GM10266 (cell line): ENCODE data around the gene CCAR1.

Experiments
- DNase-seq: peaks from one replicate; pipeline ENCODE4 v3.0.0; 2012; ENCODE audit errors: extremely low spot score
- CTCF ChIP-seq: IDR thresholded peaks from 2 replicates; pipeline ENCODE4 v1.5.1; 2012; ENCODE audit warnings: mild to moderate bottlenecking, low read depth; ENCODE audit not compliant: control insufficient read depth, insufficient read depth; ENCODE audit errors: missing control alignments

Gene CCAR1

DNA sequence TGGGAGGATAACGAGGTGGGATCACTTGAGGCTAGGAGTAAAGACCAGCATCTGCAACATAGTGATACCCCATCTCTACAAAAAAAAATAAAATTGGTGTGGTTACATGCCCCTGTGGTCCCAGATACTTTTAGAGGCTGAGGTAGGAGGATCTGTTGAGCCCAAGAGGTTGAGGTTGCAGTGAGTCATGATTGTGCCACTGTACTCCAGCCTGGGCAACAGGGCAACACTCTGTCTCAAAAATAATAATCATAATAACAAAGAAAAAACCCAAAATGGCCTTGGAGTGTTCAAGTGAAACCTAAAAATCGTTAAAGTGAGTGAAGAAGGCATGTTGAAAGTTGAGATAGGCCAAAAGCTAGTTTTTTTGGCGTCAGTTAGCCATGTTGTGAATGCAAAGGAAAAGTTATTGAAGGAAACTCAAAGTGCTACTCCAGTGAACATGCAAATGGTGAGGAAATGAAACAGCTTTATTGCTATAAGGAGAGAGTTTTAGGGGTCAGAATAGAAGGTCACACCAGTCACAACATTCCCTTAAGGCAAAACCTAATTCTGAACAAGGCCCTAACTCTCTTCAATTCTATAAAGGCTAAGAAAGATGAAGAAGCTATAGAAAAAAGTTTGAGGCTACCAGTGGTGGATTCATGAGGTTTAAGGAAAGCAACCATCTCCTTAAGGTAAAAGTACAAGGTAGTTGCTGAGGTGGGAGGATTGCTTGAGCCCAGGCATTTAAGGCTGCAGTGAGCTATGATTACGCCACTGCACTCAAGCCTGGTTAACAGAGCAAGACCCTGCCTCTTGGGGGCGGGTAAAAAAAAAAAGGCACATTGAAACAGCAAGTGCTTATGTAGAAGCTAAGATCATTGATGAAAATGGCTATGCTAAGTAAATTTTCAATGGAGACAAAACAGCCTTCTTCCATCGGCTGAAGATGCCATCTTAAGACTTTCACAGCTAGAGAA, 60.9 kb downstream of the CCAR1 start:
- DNase-seq: no peak
- TF ChIP-seq CTCF: no peak

DNA sequence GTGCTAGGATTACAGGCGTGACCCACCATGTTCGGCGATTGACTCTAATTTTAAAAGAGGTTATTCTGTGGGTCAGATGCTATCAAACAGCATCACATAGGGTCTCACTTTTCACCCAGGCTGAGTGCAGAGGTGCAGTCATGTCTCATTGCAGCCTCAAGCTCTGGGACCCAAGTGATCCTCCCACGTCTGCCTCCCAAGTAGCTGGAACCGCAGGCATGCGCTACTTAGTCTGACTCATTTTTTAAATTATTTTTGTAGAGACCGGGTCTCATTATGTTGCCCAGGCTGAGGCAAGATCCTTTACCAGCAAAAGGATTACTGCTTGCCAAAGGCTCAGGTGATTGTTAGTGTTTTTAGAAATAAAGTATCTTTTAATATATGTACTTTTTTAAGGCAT, 63.4 kb downstream of the CCAR1 start:
- DNase-seq: no peak
- no peak for TF ChIP-seq CTCF

DNA sequence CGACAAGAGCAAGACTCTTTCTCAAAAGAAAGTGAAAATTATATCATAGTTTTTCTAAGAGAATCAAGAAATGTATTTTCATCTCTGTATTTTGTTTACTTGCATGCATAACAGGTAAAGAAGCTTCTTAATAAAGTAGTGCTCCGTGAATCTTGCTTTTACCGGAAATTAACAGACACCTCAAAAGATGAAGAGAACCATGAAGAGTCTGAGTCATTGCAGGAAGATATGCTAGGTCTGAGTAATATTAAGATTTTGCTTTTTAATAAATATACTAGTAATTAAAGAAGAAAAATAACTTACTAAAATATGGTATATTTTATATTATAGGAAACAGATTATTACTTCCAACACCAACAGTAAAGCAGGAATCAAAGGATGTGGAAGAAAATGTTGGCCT, 66.8 kb downstream of the CCAR1 start:
- DNase-seq: no peak
- no peak for TF ChIP-seq CTCF

- DNase-seq: no peak
- TF ChIP-seq CTCF: no peak
Measured at GRCh38 chr10:68790476-68790875, 69.4 kb downstream of the CCAR1 start.

DNA sequence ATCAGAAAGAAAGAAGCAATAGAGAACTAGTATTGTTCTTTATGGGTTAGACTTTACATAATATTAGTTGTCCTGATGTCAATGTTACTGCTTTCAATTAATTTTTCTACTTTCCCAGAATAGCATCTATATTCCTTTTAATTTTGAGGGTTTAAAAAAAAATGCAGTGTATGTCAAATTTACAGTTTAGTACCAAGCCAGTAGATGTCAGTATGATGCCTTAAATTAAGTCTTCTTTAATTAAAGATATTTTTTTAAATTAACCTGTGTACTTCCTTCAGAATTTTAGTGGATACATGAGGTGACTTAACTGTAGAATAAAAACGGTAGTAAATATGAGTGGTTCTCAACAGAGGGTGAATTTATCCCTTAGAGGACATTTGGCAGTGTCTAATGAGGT, 71.1 kb downstream of the CCAR1 start:
- DNase-seq: no peak
- TF ChIP-seq CTCF: no peak

DNA sequence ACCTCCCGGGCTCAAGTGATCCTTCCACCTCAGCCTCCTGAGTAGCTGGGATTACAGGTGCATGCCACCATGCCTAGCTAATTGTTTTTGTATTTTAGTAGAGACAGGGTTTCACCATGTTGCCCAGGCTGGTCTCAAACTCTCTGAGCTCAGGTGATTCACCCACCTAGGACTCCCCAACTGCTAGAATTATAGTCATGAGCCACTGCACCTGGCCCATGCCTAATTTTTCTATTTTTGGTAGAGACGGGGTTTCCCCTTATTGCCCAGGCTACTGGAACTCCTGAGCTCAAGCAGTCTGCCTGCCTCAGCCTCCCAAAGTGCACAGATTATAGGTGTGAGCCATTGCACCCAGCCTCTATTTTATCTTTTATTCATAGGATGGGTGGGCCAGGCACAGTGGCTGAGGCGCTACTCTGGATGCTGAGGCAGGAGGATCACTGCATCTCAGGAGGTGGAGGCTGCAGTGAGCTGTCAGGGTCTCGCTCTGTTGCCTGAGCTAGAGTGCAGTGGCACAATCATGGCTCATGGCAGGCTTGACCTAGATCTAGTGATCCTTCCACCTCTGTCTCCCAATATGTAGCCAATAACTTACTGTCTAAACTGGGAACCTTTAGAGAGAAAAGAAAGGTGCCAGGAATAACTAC, 75.0 kb downstream of the CCAR1 start:
- TF ChIP-seq CTCF: no peak
- DNase-seq: no peak

DNA sequence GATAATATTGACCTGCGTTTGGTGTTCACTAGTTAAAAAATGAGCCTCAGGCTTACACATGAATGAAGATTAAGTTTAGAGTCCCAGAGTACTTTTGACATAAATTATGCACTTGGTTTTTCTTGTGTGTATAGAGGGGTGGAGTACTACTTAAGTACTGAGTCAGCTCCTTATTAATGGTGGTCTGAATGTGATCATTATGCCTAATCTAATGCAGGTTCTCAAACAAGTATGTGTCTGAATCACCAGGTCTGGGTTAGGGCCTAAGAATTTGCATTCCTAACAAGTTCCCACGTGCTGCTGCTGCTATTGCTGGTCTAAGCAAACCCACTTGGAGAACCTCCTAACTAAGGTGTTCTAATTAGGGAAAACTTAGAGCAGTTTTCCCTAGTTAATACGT, 75.6 kb downstream of the CCAR1 start:
- no peak for TF ChIP-seq CTCF
- no peak for DNase-seq
